ENCODE measurements around the gene DECR2.

The DECR2 gene

GRCh38 chr16:371515-372301 lies 30.0 kb upstream of the DECR2 start:
- TF ChIP-seq, protein P1, sequence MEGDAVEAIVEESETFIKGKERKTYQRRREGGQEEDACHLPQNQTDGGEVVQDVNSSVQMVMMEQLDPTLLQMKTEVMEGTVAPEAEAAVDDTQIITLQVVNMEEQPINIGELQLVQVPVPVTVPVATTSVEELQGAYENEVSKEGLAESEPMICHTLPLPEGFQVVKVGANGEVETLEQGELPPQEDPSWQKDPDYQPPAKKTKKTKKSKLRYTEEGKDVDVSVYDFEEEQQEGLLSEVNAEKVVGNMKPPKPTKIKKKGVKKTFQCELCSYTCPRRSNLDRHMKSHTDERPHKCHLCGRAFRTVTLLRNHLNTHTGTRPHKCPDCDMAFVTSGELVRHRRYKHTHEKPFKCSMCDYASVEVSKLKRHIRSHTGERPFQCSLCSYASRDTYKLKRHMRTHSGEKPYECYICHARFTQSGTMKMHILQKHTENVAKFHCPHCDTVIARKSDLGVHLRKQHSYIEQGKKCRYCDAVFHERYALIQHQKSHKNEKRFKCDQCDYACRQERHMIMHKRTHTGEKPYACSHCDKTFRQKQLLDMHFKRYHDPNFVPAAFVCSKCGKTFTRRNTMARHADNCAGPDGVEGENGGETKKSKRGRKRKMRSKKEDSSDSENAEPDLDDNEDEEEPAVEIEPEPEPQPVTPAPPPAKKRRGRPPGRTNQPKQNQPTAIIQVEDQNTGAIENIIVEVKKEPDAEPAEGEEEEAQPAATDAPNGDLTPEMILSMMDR (IDR thresholded peaks at IDR 0.05; ENCODE audit: low read depth, low read length, poor library complexity, severe bottlenecking) = no peak
- TF ChIP-seq EZH2phosphoT487 (IDR thresholded peaks at IDR 0.05; ENCODE audit: borderline replicate concordance, low read length) = no peak
- Histone ChIP-seq H3K27me3 (ENCODE audit: control insufficient read depth, low read length) (no peaks in the 10 kb centered on the region), H3K79me2 (ENCODE audit: control insufficient read depth, low read length) (peaks cover 5% of the 10 kb centered on the region), H3K4me3 (ENCODE audit: low read length) (no peak overlapping the region), H3K36me3 (ENCODE audit: control insufficient read depth, low read length) (peaks cover 63% of the 10 kb centered on the region), H3K27ac (ENCODE audit: low read depth, low read length) (no peak overlapping the region), H3F3A (ENCODE audit: control insufficient read depth, insufficient read depth) (no peaks in the 10 kb centered on the region), H3K4me2 (ENCODE audit: low read length) (peak overlapping the region; percentile 42; the same call in 1 of the 2 replicates), H4K20me1 (ENCODE audit: control insufficient read depth, insufficient read depth, low read depth, low read length) (no peaks in the 10 kb centered on the region), H3K9me2 (replicated peaks; ENCODE audit: control insufficient read depth, low read length) (no peaks in the 10 kb centered on the region), H3K4me1 (ENCODE audit: control insufficient read depth, low read length) (peaks cover 17% of the 10 kb centered on the region), H3K9me3 (ENCODE audit: control insufficient read depth, insufficient read depth, low read length) (no peaks in the 10 kb centered on the region)

- no peaks in the 10 kb centered on the region for H3K9me2 ChIP-seq (replicated peaks; ENCODE audit: control insufficient read depth, low read length)
- H3K4me1 ChIP-seq (ENCODE audit: control insufficient read depth, low read length) = peaks cover 17% of the 10 kb centered on the region
- H3K79me2 ChIP-seq (ENCODE audit: control insufficient read depth, low read length) = peaks cover 5% of the 10 kb centered on the region
- no peaks in the 10 kb centered on the region for H3K9me3 ChIP-seq (ENCODE audit: control insufficient read depth, insufficient read depth, low read length)
- H4K20me1 ChIP-seq (ENCODE audit: control insufficient read depth, insufficient read depth, low read depth, low read length) = no peaks in the 10 kb centered on the region
- no peaks in the 10 kb centered on the region for H3K27me3 ChIP-seq (ENCODE audit: control insufficient read depth, low read length)
- H3K4me2 ChIP-seq (ENCODE audit: low read length) = no peak overlapping the region
- H3K36me3 ChIP-seq (ENCODE audit: control insufficient read depth, low read length) = peaks cover 61% of the 10 kb centered on the region
- H3K4me3 ChIP-seq (ENCODE audit: low read length) = no peak overlapping the region
- TF ChIP-seq, protein P1 (IDR thresholded peaks at IDR 0.05; ENCODE audit: low read depth, low read length, poor library complexity, severe bottlenecking) = no peak
- TF ChIP-seq EZH2phosphoT487 (IDR thresholded peaks at IDR 0.05; ENCODE audit: borderline replicate concordance, low read length) = no peak
- H3K27ac ChIP-seq (ENCODE audit: low read depth, low read length) = no peak overlapping the region
- H3F3A ChIP-seq (ENCODE audit: control insufficient read depth, insufficient read depth) = no peaks in the 10 kb centered on the region
Measured at GRCh38 chr16:372302-372983, 29.2 kb upstream of the DECR2 start.

GRCh38 chr16:373020-373598 lies 28.6 kb upstream of the DECR2 start:
- no peak overlapping the region for H3K4me2 ChIP-seq (ENCODE audit: low read length)
- H3F3A ChIP-seq (ENCODE audit: control insufficient read depth, insufficient read depth) = no peaks in the 10 kb centered on the region
- peaks cover 17% of the 10 kb centered on the region for H3K4me1 ChIP-seq (ENCODE audit: control insufficient read depth, low read length)
- H3K27me3 ChIP-seq (ENCODE audit: control insufficient read depth, low read length) = no peaks in the 10 kb centered on the region
- H3K36me3 ChIP-seq (ENCODE audit: control insufficient read depth, low read length) = peaks cover 55% of the 10 kb centered on the region
- no peak overlapping the region for H3K4me3 ChIP-seq (ENCODE audit: low read length)
- TF ChIP-seq, protein P1 (IDR thresholded peaks at IDR 0.05; ENCODE audit: low read depth, low read length, poor library complexity, severe bottlenecking) = no peak
- no peak for TF ChIP-seq EZH2phosphoT487 (IDR thresholded peaks at IDR 0.05; ENCODE audit: borderline replicate concordance, low read length)
- no peak overlapping the region for H3K27ac ChIP-seq (ENCODE audit: low read depth, low read length)
- H3K9me3 ChIP-seq (ENCODE audit: control insufficient read depth, insufficient read depth, low read length) = no peaks in the 10 kb centered on the region
- H3K9me2 ChIP-seq (replicated peaks; ENCODE audit: control insufficient read depth, low read length) = no peaks in the 10 kb centered on the region
- H3K79me2 ChIP-seq (ENCODE audit: control insufficient read depth, low read length) = peaks cover 5% of the 10 kb centered on the region
- H4K20me1 ChIP-seq (ENCODE audit: control insufficient read depth, insufficient read depth, low read depth, low read length) = no peaks in the 10 kb centered on the region
